Measurements from ENCODE around the gene PPIP5K2. TPM values are rescaled to one million over a fixed set of nuclear protein-coding genes. Genes with fewer than 3 reads are reported as not detected.
A peak's percentile ranks its signal among the peaks of the same experiment; 100 is the strongest.

Gene PPIP5K2
- total RNA-seq, 2 experiments from 2014 or later = 35.8 to 45.0 TPM

DNA sequence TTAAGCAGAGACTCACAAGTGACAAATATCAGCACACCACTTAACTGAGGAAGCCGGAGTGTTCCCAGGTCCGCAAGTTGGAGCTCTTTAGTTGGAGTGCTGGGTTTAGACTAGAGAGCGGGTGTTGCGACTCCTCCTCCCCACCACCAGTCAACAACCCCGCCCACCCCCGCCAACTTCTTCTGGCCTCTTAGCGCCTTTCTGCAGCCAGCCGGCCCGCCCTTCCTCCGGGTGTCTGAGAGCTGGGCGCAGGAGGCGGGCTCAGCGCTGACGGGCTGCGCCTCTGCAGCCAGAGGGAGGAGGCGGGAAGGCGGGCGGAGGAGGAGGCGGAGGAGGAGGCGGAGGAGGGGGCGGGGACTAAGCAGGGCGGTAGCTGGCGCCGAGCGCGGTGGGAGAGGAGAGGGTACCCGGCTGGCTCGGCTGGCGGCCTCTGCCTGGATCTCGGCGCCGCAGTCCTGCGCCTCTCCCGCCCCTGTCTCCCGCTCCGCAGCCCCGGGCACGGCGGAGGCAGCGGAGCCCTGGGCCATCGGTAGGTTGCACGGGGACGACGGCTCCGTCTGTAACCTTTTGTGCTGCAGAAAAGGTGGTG, 138.4 kb downstream of the PPIP5K2 start, which contains the start of gene MACIR:
MACIR (plus strand) TSS at position 396 of the 589 bp plus-strand sequence. CDS start 17,157 bp downstream, outside the sequence.
- peak within 1 kb of the TSS; percentile 63 for H3K27ac Mint-ChIP-seq
- no peaks in the 10 kb centered on the region for H3K9me3 Mint-ChIP-seq
- peak within 1 kb of the TSS; percentile 90 for H3K4me3 Mint-ChIP-seq
- H3K36me3 Mint-ChIP-seq (ENCODE audit: low read depth) = peaks cover 3% of the 10 kb centered on the region
- intact Hi-C loops (cut with micrococcal nuclease) = loop anchor here (1.0 to 2.0 kb wide), 4 partner anchors 98 to 502 kb away; partner anchors contain the start of genes GIN1 and PPIP5K2
- peaks cover 3% of the 10 kb centered on the region for H3K27me3 Mint-ChIP-seq (ENCODE audit: low read depth)
- CTCF ChIA-PET = interaction anchor here (0.7 to 1.4 kb wide), 4 partner anchors 26 to 217 kb away, joined by 3 read pairs; no protein-coding TSS in a partner anchor
- peaks cover 25% of the 10 kb centered on the region for H3K4me1 Mint-ChIP-seq (ENCODE audit: low read depth)
- peak; percentile 97 for DNase-seq

DNA sequence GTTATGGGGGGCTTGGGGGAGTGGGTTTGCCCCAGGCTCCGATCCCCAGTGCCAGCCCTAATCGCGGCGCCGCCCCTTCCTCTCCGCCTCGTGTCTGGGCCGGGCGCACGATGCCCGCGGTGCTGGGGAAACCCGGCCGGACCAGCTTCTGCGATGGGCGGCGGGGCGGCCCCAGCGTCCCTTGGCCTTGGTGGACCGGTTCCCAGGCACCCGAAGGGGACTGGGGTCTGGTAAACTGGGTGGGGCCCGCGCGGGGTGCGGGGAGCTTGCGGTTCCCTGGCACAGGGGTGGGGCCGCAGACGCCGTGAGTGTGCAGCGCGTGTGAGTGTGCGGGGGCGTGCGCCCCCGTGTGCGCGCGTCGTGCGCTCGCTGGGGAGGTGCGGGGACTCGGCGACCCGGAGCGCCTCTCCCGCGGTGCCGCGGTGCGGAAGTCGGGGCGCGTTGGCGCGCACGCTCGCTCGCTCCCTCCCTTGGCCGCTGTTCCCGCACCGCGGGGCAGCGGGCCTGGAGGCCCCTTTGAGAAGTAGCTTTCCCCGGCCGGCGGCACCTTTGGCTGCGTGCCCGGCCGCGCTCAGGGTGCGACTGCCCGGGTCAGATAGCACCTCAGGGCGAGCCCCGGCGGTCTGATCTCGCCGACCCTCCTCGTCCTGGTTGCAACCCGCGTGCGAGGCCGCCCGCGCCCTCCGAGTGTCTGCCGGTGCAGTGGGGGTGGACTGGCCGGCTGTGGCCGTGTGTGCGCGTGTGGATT, 139.0 kb downstream of the PPIP5K2 start:
- H3K27ac Mint-ChIP-seq = no peak overlapping the region
- peaks cover under 1% of the 10 kb centered on the region for H3K27me3 Mint-ChIP-seq (ENCODE audit: low read depth)
- CTCF ChIA-PET = interaction anchor here (0.6 to 1.6 kb wide), 6 partner anchors 27 to 496 kb away, joined by 3 to 4 read pairs (median 3); no protein-coding TSS in a partner anchor
- H3K4me3 Mint-ChIP-seq = peak overlapping the region; percentile 90
- H3K36me3 Mint-ChIP-seq (ENCODE audit: low read depth) = peaks cover 3% of the 10 kb centered on the region
- H3K9me3 Mint-ChIP-seq = no peaks in the 10 kb centered on the region
- peak; percentile 54 for DNase-seq
- intact Hi-C loops (cut with micrococcal nuclease) = loop anchor here (1.0 to 2.0 kb wide), 6 partner anchors 9 to 502 kb away; partner anchors contain the start of genes GIN1, NUDT12 and PPIP5K2
- peaks cover 25% of the 10 kb centered on the region for H3K4me1 Mint-ChIP-seq (ENCODE audit: low read depth)

GRCh38 chr5:103259705-103260355, 139.7 kb downstream of the PPIP5K2 start:
- intact Hi-C loops (cut with micrococcal nuclease) = loop anchor here (1.0 to 2.0 kb wide), 4 partner anchors 8 to 503 kb away; partner anchors contain the start of gene NUDT12
- H3K27me3 Mint-ChIP-seq (ENCODE audit: low read depth) = no peaks in the 10 kb centered on the region
- peaks cover 3% of the 10 kb centered on the region for H3K36me3 Mint-ChIP-seq (ENCODE audit: low read depth)
- H3K4me1 Mint-ChIP-seq (ENCODE audit: low read depth) = peaks cover 25% of the 10 kb centered on the region
- H3K9me3 Mint-ChIP-seq = no peaks in the 10 kb centered on the region
- DNase-seq = peak; percentile 17
- peak overlapping the region; percentile 90 for H3K4me3 Mint-ChIP-seq
- peak overlapping the region; percentile 36 for H3K27ac Mint-ChIP-seq
- CTCF ChIA-PET = interaction anchor here (0.6 to 1.6 kb wide), 5 partner anchors 9 to 497 kb away, joined by 3 to 4 read pairs (median 3); no protein-coding TSS in a partner anchor

DNA sequence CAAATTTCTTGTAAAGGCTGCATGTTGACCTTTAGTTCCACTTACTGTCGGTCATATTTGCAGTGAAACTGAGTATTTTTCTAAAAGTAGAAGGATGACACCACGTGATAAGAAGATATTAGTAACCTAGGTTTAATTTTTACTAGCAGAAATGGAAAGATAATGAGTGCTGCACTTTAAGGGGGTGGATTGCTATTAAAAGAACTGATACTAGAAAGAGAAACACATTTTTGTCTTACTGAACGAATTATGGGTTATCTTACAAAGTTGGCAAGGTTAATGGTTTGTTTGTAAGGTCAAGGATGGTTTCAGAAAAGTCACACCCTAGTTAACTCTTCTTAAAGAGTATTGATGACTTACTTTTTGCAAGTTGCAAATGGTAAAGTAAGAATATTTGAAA, 140.8 kb downstream of the PPIP5K2 start:
- Mint-ChIP-seq H3K4me1 (ENCODE audit: low read depth) (peaks cover 25% of the 10 kb centered on the region), H3K27me3 (ENCODE audit: low read depth) (no peaks in the 10 kb centered on the region), H3K36me3 (ENCODE audit: low read depth) (peaks cover 3% of the 10 kb centered on the region), H3K4me3 (peak overlapping the region; percentile 32), H3K9me3 (no peaks in the 10 kb centered on the region), H3K27ac (no peak overlapping the region)
- intact Hi-C loops (cut with micrococcal nuclease) = no loop called here
- no peak for DNase-seq
- CTCF ChIA-PET = no interaction called here

Other genes starting within 250 kb of the PPIP5K2 start
- 10 to 100 TPM; 11.0 to 13.0 TPM for gene GIN1, start 163 bp upstream of the PPIP5K2 start, total RNA-seq
- 1 to 10 TPM; 5.5 TPM for gene MACIR, start 138.5 kb downstream of the PPIP5K2 start, total RNA-seq